ENCODE measurements around the gene MRPL18. TPM values are rescaled to one million over a fixed set of nuclear protein-coding genes. Genes with fewer than 3 reads are reported as not detected.

MRPL18 gene
- total and polyA plus RNA-seq, 2 donors (not counting 3 experiments of a cell fraction or from before 2014, with no cell fraction given): 55.4 to 70.7 TPM

GRCh38 chr6:159819932-159820640 is 29.8 kb downstream of the MRPL18 start:
- no peak overlapping the region for H3K4me2 ChIP-seq (ENCODE audit: insufficient read depth, low read length)
- no peak overlapping the region for H3K4me3 ChIP-seq (replicated peaks in 1 of 3; ENCODE audit: insufficient read depth in 1 of 3, low read depth in 1 of 3, low read length in 3 of 3)
- no peak for FAIRE-seq
- no peak for TF ChIP-seq GATA2 (IDR thresholded peaks at IDR 0.05; ENCODE audit: insufficient read depth, insufficient read length, low read depth, low read length)
- no peak for TF ChIP-seq POLR2AphosphoS5 (IDR thresholded peaks at IDR 0.05; ENCODE audit: insufficient read depth, low read depth, low read length)
- TF ChIP-seq MAX (IDR thresholded peaks at IDR 0.05; ENCODE audit: insufficient read depth, insufficient read length): no peak
- no peak for TF ChIP-seq FOS (IDR thresholded peaks at IDR 0.05; ENCODE audit: borderline replicate concordance, insufficient read depth, low read length)
- TF ChIP-seq JUN (IDR thresholded peaks at IDR 0.05; ENCODE audit: borderline replicate concordance, insufficient read depth, insufficient read length, low read depth): no peak
- no peak for TF ChIP-seq CTCF (IDR thresholded peaks at IDR 0.05; ENCODE audit: extremely low read depth in 1 of 2, insufficient read depth in 1 of 2, low read depth in 1 of 2, low read length in 2 of 2)
- no peak for TF ChIP-seq POLR2A (IDR thresholded peaks at IDR 0.05; ENCODE audit: low read depth, low read length)
- TF ChIP-seq EZH2 (IDR thresholded peaks at IDR 0.05; ENCODE audit: borderline replicate concordance, low read depth, low read length, severe bottlenecking): no peak
- no peak for TF ChIP-seq MYC (IDR thresholded peaks at IDR 0.05; ENCODE audit: low read depth, low read length)
- no TSS peak for BruUV-seq (replicated peaks)
- DNase-seq (ENCODE audit: low read depth, low spot score): no peak
- intact Hi-C loops (cut with micrococcal nuclease): no loop called here
- no peaks in the 10 kb centered on the region for H3K9me1 ChIP-seq (replicated peaks; ENCODE audit: control insufficient read depth, extremely low read depth, insufficient read depth, low read length)
- no peaks in the 10 kb centered on the region for H4K20me1 ChIP-seq (replicated peaks; ENCODE audit: control insufficient read depth, extremely low read depth, insufficient read depth, low read length)
- H3K9ac ChIP-seq (replicated peaks; ENCODE audit: extremely low read depth, insufficient read depth, low read length): no peak overlapping the region
- no peaks in the 10 kb centered on the region for H3K79me2 ChIP-seq (ENCODE audit: control insufficient read depth, insufficient read depth, low read length)
- peaks cover 0 to 2% of the 10 kb centered on the region in 2 experiments for H3K27me3 ChIP-seq (ENCODE audit: control insufficient read depth in 2 of 2, insufficient read depth in 2 of 2, low read length in 2 of 2)
- H3K9me3 ChIP-seq (replicated peaks; ENCODE audit: control insufficient read depth, insufficient read depth, low read length): no peaks in the 10 kb centered on the region
- H3K36me3 ChIP-seq (ENCODE audit: control insufficient read depth in 2 of 2, extremely low read depth in 1 of 2, insufficient read depth in 2 of 2, low read length in 2 of 2): no peaks in the 10 kb centered on the region
- dilution Hi-C loops (cut with MboI; ENCODE audit: extremely low pct_ligation_motif_present, low sequenced_read_pairs): no loop called here
- no peak overlapping the region for H3K27ac ChIP-seq (ENCODE audit: insufficient read depth, low read depth, low read length)
- POLR2A ChIA-PET: no interaction called here
- H2AFZ ChIP-seq (ENCODE audit: low read depth, low read length): no peak overlapping the region
- H3K4me1 ChIP-seq (ENCODE audit: control insufficient read depth, extremely low read depth, insufficient read depth, low read length): no peaks in the 10 kb centered on the region
- CTCF ChIA-PET: no interaction called here

Measured in endothelial cell of umbilical vein (primary cell).